ENCODE results near the gene FAM161B. TPM values are rescaled to one million over a fixed set of nuclear protein-coding genes. Genes with fewer than 3 reads are reported as not detected.

Gene FAM161B, protein sequence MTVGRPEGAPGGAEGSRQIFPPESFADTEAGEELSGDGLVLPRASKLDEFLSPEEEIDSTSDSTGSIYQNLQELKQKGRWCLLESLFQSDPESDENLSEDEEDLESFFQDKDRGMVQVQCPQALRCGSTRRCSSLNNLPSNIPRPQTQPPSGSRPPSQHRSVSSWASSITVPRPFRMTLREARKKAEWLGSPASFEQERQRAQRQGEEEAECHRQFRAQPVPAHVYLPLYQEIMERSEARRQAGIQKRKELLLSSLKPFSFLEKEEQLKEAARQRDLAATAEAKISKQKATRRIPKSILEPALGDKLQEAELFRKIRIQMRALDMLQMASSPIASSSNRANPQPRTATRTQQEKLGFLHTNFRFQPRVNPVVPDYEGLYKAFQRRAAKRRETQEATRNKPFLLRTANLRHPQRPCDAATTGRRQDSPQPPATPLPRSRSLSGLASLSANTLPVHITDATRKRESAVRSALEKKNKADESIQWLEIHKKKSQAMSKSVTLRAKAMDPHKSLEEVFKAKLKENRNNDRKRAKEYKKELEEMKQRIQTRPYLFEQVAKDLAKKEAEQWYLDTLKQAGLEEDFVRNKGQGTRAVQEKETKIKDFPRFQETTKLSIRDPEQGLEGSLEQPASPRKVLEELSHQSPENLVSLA
- 1 to 10 TPM; 1.7 to 3.8 (median 3.2) TPM for total RNA-seq

- intact Hi-C loops (cut with DNase I; ENCODE audit: low total_unique reads) = no loop called here
- peak within 1 kb of the TSS; percentile 85 for H3K4me3 ChIP-seq (ENCODE audit: low read depth, poor library complexity, severe bottlenecking)
- WGBS, 2 donors = 0 to 1% methylated on average over 61 to 64 of the region's 70 CpGs
- peak in 1 of 2 donors; percentile 48 for TF ChIP-seq POLR2A (IDR thresholded peaks at IDR 0.05)
- TF ChIP-seq, protein P1, sequence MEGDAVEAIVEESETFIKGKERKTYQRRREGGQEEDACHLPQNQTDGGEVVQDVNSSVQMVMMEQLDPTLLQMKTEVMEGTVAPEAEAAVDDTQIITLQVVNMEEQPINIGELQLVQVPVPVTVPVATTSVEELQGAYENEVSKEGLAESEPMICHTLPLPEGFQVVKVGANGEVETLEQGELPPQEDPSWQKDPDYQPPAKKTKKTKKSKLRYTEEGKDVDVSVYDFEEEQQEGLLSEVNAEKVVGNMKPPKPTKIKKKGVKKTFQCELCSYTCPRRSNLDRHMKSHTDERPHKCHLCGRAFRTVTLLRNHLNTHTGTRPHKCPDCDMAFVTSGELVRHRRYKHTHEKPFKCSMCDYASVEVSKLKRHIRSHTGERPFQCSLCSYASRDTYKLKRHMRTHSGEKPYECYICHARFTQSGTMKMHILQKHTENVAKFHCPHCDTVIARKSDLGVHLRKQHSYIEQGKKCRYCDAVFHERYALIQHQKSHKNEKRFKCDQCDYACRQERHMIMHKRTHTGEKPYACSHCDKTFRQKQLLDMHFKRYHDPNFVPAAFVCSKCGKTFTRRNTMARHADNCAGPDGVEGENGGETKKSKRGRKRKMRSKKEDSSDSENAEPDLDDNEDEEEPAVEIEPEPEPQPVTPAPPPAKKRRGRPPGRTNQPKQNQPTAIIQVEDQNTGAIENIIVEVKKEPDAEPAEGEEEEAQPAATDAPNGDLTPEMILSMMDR (IDR thresholded peaks at IDR 0.05) = no peak
- DNase-seq (ENCODE audit: low spot score in 2 of 2) = peak; percentile 94 to 98
These were observed at the start of gene FAM161B, which contains the start of gene COQ6 for GRCh38 chr14:73949752-73950734. FAM161B (minus strand) TSS chr14:73950094; CDS start chr14:73950026, 68 bp downstream. COQ6 (plus strand) TSS chr14:73950302; CDS start chr14:73950333, 31 bp downstream.

DNA sequence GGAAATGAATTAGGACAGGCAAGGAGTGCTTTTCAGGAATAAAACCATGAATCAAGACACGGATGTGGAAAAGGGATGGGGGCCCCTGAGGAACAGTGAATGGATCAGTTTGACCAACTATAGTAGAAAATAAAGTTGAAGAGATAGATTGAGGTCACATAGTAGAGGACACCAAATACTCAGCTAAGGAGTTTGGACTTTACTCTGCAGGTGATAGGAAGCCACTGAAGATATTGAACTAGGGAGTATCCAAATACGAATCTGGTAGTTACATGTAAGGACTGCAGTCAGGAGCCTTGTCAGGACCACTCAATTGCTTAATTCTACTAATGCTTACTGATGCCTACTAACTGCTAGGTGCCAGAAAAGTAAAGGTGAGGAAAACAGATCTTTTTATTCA is 48.8 kb upstream of the FAM161B start:
- 86 to 87% methylated on average over 2 of the region's 2 CpGs for WGBS, 2 donors
- H3K4me3 ChIP-seq (ENCODE audit: low read depth, poor library complexity, severe bottlenecking) = no peak overlapping the region
- TF ChIP-seq, protein P1 (IDR thresholded peaks at IDR 0.05) = no peak
- no peak for TF ChIP-seq POLR2A (IDR thresholded peaks at IDR 0.05)
- no peak for DNase-seq (ENCODE audit: low spot score in 2 of 2)
- intact Hi-C loops (cut with DNase I; ENCODE audit: low total_unique reads) = no loop called here

DNA sequence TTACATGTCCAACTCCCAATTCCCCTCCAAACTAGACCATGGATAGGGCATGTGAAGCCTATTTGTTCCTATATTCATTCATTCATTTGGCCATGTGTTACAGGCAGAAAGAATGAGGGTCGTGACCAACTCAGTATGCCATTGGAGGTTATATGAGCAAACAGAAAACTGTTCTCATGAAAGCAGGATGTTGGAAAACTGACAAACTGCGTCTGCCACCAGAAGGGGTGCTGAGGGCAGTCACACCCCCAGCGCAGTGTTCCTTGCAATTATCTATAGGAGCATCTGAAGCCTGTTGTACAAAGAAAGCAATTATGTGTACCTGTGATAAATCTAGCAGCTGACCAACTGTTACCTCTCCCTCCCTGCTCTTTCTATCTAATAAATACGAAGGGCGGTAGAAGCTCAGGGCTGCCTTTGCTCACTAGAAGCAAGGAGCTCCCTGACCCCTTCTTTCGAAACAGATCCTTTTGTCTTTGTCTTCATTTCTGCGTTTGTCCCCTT is 48.1 kb upstream of the FAM161B start:
- TF ChIP-seq, protein P1 (IDR thresholded peaks at IDR 0.05) = no peak
- TF ChIP-seq POLR2A (IDR thresholded peaks at IDR 0.05) = no peak
- DNase-seq (ENCODE audit: low spot score in 2 of 2) = no peak
- intact Hi-C loops (cut with DNase I; ENCODE audit: low total_unique reads) = no loop called here
- no peak overlapping the region for H3K4me3 ChIP-seq (ENCODE audit: low read depth, poor library complexity, severe bottlenecking)
- 90 to 91% methylated on average over 7 of the region's 7 CpGs for WGBS, 2 donors

DNA sequence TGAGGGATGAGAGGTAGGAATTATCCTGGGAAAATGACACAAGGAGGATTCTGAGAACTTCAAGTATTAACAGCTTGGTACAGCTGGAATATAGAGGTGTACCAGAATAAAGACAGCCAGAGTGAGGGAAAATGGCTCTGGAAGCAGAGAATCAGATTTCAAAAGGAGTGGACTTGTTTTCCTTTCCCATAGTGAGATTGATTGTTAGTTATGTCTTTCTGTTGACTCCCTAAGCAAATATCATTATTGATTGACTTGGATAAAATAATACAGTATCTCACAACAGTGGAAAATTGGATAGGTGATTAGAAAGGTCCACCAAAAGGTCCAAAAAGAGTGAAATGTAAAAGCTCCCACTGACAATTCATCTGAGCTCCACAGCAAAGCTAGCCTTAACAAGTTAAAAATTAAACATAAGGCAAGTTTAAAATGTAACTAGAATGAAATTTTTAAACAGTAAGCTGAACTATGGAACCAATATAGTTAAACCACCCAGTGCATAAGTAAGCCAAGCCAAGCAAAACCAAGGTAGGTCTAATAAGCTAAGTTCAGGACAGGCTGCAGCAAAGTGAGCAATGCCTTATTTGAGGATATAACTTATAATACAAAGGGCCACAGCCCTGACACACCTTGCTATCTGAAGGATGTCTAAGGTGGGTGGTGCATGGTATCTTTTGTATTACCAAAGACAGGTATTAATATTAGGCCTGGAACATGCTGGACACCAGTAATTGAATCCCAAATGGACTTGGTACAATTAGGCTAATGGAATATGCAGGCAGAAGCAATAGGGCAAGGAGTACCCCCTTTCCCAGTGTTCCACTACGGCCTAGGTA is 47.4 kb upstream of the FAM161B start:
- H3K4me3 ChIP-seq (ENCODE audit: low read depth, poor library complexity, severe bottlenecking) = no peak overlapping the region
- no peak for TF ChIP-seq POLR2A (IDR thresholded peaks at IDR 0.05)
- TF ChIP-seq, protein P1 (IDR thresholded peaks at IDR 0.05) = no peak
- WGBS, 2 donors = 82 to 95% methylated on average over 1 of the region's 1 CpG
- DNase-seq (ENCODE audit: low spot score in 2 of 2) = no peak
- intact Hi-C loops (cut with DNase I; ENCODE audit: low total_unique reads) = no loop called here
